HG03097 (cell line): Measurements from ENCODE around the gene CSRNP3.
"Not testable (repeated sequence)": the region's sequence is repeated elsewhere in the genome, so short reads cannot be mapped to it uniquely, and the experiment has no call there.

Experiments
- ATAC-seq: cut with Tn5 transposase; IDR thresholded peaks from one replicate; pipeline ENCODE4 v1.9.1; 2021; ENCODE audit not compliant: unreplicated experiment, low FRiP score

Gene CSRNP3

DNA sequence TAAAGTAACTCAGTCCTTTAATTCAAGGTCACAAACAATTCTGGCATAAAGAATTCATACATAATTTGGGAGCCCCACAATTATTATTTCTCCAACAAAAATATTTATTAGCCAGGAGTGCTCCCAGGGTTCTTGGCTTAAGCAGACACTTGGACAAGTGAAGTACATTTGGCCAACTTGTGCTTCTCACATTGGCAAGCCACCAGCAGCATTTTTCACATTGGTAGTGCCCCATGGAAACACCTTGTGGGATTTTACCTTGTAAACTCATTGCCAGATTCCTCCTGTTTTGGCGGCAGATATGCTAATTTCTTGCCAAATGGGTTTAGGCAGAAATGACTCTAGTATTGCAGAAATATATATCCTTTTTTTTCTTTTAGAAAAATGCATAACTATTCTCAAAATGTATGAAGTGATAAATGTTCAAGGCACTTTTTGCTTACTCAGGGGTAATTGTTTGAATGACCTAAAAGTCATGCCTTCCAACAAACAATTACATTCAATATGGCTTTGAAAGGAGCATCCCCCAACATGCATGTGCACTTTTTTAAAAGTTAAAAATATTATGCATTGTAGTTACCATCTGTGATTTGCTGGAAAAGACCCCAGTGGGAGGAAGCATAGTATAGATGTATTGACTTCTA is 113.5 kb downstream of the CSRNP3 start:
- ATAC-seq = no peak

DNA sequence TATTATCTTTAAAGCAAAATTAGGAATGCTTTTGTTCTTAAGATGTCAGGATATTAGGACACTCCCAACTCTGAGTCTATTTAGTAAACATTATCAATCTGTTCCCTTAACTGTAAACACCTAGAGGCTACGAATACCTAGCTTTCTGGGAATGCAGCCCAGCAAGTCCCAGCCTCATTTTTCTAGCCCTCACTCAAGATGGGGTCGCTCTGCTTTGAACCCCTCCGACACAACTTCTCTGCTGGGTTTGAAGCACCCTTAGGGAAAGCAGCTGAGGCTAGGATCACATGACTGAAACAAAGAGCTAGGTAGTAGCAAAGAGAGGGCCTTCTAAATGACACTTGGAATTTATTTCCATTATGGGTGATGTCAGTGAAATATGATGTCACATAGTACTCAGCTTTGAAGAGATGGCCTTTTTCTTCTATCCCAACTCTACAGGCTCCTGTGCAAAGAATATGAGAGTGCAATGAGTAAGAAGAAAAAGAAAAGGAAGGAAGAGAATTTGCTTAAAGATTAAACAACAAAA is 114.7 kb downstream of the CSRNP3 start:
- ATAC-seq = no peak

DNA sequence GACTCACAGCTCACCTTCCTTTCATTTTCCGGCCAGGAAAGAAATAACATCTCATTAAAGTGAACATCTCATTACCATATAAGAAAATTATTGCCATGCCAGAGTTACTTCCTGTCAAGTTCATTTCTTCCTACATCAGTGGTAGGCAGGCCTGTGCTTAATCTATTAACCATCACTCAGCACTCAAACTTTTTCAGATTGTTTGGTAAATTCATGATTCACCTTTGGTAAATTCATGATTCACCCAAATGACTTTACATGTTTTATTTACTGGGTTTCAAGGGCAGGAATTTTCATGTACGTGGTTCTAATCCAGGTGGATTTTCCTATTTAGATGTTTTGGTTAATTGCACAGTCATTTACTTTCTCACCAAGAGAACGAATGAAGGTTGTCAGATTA is 116.5 kb downstream of the CSRNP3 start:
- ATAC-seq = no peak

DNA sequence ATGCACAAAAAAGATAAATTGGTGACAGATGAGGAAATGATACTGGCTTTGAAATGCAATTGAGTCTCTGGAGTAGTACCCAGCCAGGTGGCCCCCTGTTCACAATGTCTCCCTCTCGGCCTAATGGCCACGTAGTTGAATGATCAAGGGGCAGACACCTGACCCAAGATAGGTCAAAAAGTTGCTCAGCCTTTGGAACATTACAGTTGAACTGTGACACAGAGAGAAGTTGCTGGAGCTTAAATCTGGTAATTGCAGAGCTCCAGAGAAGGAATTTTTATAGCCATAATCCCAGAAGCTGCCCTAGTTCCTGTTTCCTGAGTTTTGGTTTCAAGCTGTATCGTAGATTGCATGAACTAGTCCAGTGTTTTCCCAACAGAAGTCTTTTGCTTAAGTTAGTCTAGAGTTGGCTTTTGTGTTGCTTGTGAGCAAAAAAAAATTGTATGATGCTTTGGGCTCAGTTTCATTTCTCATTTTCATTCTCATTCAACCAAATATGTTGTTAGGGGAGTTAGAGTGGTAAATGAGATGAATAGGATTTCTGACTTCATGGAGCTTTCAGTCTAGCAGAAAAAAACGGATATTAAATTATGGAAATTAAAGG is 117.9 kb downstream of the CSRNP3 start:
- no peak for ATAC-seq

DNA sequence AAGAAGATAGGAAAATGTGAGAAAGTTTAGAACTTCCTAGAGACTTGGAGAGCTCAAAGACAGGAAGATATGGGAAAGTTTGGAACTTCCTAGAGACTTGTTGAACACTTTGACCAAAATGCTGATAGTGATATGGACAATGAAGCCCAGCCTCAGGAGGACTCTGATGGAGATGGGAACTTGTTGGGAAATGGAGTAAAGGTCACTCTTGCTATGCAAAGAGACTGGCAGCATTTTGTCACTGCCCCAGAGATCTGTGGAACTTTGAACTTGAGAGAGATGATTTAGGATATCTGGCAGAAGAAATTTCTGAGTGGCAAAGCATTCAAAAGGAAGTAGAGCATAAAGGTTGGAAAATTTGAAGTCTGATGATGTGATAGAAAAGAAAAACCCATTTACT is 121.5 kb downstream of the CSRNP3 start:
- not testable (repeated sequence) for ATAC-seq

DNA sequence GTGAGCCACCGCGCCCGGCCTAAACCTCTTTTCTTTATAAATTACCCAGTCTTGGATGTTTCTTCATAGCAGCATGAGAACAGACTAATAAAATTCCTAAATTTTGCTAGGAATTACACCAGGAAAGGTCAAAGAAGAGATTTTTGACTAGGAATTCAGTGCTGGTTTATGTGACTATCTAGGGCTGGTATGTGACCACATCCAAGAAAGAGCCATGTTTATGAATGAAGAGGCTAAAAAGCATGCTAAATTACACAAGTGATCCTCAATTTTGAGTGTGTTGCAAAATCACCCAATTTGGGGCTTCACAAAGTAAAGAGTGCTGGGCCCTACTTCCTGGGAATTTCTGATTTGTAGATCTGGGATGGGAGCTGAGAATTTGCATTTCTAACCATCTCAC is 123.6 kb downstream of the CSRNP3 start:
- ATAC-seq = no peak

DNA sequence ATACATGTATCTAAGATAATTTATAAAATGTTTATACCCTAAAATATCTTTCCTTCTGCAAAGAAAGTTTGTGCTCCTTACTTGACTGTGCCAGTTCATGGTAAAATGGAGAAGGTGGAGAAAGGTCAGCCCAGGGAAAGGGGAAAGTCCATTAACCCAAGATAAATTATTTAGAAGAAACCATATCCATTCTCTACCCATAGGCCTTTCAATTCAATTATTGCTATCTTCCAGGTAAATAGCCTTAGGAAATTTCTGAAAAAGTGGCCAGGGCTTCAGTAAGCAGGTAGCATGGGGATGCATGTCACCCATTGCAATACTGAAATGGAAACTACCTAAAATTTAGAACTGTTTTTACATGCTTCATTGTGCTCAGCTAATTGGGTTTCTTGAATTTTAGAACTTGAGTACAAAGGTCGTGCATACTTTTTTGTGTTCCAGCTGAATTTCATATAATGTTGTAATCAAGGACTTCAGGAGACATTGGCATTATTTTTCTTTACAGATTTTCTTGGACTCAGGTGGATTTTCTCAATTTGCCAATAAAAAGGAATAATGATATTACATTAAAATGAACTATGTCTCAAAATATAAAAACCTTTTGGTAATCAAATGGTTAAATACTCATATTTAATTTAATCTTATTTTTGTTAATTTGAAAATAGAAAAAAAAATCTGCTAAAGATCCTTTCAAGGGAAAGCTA is 124.9 kb downstream of the CSRNP3 start:
- no peak for ATAC-seq

DNA sequence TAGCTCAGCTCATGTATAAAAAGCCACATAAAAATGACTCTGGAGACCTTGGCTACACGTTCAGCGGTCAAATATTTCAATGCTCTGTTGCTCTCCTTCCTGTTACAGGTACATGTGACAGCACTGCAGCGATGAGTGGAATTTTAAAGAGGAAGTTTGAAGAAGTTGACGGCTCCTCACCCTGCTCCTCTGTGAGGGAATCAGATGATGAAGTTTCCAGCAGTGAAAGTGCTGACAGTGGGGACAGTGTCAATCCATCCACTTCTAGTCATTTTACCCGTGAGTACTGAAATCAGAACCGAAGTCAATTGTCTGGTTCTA is 125.4 kb downstream of the CSRNP3 start:
- ATAC-seq = peak; percentile 95

DNA sequence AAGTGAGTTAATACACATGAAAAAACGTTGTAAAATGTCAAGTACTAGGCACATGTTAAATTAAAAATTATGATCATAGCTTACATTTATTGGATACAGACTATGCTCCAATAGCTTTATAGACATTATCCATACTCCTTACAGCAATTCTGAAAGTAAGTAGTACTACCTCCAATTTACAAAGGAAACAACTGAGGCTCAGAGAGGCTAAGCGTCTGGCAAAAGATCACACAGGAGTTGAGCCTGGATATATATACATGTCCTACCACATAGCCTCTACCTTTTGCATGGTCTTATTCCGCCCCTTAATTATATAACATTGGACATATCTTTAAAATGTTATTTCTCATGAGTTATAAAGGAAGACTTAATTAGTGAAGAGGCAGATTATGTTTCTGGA is 127.3 kb downstream of the CSRNP3 start:
- ATAC-seq = no peak

DNA sequence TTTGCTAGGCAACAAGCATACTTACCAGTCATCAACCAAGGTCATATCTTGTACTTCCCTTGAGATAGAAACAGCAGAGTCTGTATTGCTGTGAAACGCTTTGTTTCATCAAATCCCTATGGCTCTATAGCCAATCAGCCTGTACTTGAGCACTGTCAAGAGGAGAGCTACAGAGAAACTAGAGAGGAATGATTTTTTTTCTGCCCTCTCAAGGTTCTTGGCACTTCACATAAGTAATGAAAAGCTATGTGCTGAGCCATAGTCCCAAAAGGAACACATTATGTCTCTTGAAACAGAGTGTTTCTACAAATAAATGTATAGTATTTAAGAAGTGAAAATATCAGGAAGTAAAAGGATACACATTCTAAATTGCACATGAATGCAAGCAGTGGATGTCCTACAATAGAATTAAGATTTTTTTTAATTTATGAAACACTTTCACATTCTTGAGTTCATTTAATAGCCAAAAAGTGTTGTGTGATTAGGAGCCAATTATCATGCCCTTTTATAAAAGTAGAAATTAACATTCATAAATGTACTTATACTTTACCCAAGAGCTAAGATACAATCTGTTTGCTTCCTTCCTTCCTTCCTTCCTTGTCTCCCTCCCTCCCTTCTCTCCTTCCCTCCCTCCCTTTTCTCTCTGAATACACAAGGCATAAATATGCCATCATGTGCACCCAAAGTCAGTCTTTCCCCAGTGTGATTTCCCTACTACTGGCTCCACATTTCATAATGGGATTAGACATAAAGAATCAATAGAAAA is 131.8 kb downstream of the CSRNP3 start:
- ATAC-seq = no peak

DNA sequence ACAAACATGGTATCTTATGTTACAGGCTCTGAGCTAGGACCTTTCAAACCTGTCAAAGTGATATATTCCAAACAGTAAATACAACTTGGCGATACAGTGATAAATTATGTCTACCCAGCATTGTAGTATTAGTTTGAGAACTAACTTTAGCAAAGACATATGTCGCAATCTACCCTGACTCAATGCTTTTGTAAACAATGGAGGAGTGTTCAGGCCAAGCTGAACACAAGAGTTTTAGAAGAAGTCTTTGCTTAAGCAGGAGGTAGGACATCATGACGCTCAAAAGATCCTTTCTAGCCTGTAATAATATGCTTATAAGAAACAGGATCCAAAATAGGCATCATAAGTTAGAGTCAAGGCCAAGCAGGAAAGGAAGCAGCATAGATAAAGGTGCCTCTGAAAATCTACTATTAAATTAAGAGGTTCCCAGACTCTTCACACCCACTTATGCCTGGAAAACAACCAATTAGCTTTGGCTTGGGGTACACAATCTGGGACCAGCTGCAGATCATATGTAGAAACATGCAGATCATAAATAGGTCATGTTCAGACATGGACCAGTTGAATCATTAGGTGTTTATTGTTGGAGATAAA is 132.5 kb downstream of the CSRNP3 start:
- no peak for ATAC-seq

DNA sequence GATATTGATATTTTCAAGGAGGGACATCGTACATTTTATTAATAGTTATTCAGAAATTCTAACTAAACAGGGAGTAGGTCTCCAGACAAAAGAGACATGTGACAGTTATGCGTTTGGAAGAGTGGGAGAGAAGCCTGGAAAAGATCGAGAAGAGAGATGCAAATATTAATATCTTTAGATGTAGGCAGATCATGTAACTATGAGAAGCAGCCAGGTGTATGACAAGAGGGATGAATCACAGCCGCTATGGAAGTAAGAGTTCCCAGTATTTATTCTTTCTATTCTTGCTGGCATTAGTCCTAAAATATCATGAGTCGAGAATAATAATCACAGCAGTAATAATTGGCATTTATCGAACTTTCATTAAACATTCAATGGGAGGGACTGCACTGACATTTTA is 140.2 kb downstream of the CSRNP3 start:
- ATAC-seq = no peak

DNA sequence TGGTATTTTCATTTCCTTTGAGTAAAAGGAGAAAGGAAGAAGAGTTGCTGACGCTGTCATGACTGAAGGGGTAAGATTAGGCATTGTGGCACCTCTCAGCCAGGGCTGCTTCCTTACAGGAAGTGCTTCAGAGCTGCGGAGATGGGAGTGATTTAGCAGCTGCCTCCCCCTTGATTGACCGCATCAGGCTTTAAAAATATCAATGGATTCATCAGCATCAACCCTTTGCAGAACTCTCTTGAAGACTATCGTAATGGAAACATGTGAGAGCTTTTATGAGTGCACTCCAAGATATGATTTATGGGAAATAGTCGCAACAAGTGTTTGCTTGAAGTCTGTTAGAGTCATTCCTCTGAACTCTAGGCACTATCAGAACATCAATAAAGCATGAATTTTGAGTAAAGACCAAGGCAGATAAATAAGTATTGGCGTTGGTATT is 141.1 kb downstream of the CSRNP3 start:
- peak; percentile 52 for ATAC-seq

DNA sequence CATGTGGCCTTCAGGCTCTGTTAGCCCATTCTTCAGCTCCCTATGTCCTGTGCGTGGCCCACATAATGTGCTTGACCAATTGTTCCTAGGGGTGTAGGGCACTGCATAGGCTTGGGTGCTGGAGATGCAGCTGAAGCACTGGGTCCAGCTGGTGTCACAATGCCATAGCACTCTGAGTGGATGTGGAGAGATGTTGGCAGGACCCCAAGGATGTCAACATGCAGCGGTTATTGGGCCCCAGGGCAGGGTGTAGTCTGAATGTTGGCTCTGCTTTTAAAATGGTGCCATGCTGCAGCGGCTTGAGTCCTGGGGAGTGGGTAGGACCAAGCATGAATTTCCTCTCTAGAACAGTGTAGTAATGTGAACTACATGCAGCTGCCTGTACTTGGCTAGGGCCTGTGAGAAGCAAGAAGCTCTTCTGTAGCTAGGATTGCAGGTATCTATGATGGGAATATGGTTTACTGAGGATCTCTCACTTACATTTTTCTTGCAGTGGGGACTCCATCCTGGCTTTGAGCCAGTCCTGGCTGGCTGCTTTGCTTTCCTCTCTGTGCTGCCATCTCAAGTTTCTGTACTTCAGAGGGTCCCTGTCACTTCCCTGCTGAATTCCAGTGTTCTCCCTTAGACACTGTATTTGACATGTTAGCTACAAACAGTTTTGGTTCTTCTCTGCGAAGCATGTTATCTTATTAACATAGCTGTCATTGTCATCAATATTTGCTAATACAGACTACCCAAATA is 148.4 kb downstream of the CSRNP3 start:
- no peak for ATAC-seq

DNA sequence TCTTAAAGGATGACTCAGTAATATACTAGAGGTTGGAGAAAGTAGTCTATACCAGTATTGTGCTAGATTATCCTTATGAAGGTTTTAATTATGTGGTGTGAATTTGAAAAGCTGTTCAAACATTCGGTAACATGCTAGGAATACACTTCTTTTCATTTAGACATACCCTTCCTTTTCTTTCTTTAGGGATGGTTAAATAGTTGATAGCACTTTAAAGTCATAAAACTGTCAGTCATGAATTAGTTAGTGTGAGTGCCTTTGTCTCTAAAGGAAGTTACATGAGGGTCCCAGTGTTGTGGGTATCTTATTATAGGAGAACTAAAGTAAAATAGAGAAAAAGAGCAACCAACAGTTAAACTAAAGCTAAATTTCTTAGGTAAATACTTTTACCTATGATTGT is 149.3 kb downstream of the CSRNP3 start:
- ATAC-seq = no peak

DNA sequence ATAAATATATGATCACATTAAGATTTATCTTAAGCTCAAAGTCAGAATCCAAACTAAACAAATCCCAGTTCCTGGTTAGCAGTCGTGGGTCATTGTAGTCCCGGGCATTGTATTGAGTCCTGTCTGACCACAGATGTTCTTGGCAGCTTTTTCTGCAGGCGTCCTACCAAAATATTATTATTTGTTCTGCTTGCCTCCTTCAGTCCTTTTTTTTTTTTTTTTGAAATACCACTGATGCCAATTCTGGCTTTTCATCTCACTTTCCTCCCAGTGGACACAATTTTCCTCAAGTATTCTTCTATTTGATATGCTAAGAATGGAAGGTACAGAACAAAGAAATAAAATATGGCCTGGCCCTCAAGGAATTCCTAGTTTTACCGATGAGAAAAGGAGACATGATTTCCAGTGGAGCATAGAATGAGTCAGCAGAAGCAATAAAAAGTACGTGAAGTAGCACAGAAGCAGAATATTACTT is 151.6 kb downstream of the CSRNP3 start:
- ATAC-seq = no peak

DNA sequence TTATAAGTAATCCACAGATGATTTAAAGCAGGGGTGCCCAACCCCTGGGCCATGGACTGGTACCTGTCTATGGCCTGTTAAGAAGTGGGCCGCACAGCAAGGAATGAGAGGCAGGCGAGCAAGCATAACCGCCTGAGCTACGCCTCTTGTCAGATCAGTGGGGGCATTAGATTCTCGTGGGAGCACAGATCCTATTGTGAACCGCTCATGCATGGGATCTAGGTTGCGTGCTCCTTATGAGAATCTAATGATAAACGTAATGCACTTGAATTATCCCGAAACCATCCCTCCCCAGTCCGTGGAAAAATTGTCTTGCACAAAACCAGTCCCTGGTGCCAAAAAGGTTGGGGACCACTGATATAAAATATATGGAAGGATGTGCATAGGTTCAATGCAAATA is 153.7 kb downstream of the CSRNP3 start:
- ATAC-seq = no peak

DNA sequence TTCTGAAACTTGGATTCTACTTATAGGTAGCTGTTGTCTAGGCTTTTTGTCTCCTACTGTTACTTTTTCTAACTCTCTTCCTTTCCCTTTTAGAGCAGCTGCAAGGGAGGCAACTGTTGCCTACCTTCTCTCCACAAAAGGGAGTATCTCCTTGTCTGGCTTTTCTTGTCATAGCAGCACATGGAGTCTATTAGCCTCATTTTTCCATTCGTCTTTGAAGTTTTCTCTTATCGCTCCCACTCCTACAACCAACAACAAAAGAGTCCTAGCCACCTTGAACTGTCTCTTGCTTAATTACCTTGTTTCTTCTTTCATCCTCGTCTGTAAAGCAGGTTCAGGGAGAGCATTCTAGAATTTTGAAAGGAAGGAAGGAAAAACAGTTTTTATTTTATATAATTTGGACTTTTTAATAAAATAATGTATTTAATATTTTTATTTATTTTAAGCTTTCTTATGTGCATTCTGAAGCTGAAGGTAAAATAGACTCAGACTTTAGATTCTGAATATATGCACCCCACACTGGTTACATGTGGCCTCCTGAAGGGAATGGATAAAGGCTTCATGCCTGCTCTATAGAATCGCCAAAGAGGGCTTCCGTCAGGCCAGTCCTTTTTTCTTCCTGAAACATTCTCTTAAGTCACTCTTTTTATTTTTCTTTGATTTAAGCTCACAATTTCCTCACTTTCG is 154.4 kb downstream of the CSRNP3 start:
- no peak for ATAC-seq

DNA sequence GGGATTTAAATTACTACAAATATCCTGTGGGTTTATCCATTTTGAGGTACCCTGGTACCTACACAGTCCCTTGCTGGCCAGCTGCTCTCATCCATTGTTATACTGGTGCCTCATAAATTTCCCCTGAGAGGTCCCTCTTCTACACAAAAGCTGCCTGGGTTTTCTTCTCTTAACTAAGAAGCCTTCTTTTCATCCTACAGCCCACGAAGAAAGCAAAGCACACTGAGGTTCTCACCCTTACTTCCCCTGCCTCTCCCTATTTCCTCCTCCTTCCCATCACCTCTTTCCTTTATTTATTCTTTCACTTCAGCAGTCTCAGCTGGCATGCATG is 154.9 kb downstream of the CSRNP3 start:
- no peak for ATAC-seq

DNA sequence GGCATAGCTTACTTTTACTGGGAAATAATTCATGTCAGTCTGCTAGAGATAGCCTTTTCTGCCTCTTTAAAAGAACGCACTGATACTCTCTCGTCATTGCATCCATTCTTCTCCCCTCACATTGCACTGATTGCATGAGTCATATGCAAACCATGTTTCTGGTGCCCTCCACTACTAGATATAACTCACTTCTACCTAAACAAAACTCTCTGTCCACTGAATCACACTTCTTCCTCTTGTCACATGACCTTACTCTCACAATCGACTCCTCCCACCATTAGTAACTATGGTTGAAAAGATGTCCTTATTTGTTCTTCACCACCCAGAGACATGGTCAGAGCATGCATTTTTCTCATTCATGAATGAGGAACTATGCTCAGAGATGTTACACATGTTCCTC is 158.0 kb downstream of the CSRNP3 start:
- ATAC-seq = no peak
